Fibroblast of the aortic adventitia (primary cell): Measurements from ENCODE around the gene SH3BP5L. TPM values are rescaled to one million over a fixed set of nuclear protein-coding genes. Genes with fewer than 3 reads are reported as not detected.
A peak's percentile ranks its signal among the peaks of the same experiment; 100 is the strongest.
"Not testable (repeated sequence)": the region's sequence is repeated elsewhere in the genome, so short reads cannot be mapped to it uniquely, and the experiment has no call there.

Experiments
- DNase-seq: peaks from one replicate; pipeline ENCODE4 v3.0.0-alpha.2; 2010; ENCODE audit warnings: low read depth
- H3K4me3 ChIP-seq: 2 replicates; pipeline ENCODE4 v1.5.1; 2011; ENCODE audit warnings: low read depth, mild to moderate bottlenecking, control low read depth, low read length, moderate library complexity
- total RNA-seq: library from RNA; depleted of rRNA; stranded (reverse); fragments of >200 nt; gene quantifications from 2 replicates; pipeline ENCODE4 v1.2.3, GENCODE V29; 2012; ENCODE audit warnings: low replicate concordance
- TF ChIP-seq, protein P1 (sequence below): IDR thresholded peaks from 2 replicates; pipeline ENCODE4 v1.5.1; 2011; ENCODE audit warnings: mild to moderate bottlenecking, low read length, control low read depth, inconsistent platforms; ENCODE audit not compliant: insufficient read depth

Gene SH3BP5L
- total RNA-seq, 1 donor = 21.8 TPM

DNA sequence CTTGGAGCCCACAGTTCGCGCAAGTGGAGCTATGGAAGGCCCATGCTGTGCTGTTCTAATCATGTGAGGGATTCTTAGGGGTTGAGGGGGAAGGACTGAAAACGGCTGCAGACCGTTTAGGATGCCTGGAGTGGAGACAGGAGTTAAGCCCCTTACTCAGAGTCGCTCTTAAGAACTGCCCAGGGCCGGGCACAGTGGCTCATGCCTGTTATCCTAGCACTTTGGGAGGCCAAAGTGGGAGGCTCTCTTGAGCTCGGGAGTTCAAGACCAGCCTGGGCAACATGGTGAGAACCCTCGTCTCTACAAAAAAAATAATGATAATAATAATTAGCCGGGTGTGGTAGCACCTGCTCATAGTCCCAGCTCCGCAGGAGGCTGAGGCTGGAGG is 13.4 kb upstream of the SH3BP5L start:
- no peak for DNase-seq
- TF ChIP-seq, protein P1, sequence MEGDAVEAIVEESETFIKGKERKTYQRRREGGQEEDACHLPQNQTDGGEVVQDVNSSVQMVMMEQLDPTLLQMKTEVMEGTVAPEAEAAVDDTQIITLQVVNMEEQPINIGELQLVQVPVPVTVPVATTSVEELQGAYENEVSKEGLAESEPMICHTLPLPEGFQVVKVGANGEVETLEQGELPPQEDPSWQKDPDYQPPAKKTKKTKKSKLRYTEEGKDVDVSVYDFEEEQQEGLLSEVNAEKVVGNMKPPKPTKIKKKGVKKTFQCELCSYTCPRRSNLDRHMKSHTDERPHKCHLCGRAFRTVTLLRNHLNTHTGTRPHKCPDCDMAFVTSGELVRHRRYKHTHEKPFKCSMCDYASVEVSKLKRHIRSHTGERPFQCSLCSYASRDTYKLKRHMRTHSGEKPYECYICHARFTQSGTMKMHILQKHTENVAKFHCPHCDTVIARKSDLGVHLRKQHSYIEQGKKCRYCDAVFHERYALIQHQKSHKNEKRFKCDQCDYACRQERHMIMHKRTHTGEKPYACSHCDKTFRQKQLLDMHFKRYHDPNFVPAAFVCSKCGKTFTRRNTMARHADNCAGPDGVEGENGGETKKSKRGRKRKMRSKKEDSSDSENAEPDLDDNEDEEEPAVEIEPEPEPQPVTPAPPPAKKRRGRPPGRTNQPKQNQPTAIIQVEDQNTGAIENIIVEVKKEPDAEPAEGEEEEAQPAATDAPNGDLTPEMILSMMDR = no peak
- peak overlapping the region; percentile 87 for H3K4me3 ChIP-seq

DNA sequence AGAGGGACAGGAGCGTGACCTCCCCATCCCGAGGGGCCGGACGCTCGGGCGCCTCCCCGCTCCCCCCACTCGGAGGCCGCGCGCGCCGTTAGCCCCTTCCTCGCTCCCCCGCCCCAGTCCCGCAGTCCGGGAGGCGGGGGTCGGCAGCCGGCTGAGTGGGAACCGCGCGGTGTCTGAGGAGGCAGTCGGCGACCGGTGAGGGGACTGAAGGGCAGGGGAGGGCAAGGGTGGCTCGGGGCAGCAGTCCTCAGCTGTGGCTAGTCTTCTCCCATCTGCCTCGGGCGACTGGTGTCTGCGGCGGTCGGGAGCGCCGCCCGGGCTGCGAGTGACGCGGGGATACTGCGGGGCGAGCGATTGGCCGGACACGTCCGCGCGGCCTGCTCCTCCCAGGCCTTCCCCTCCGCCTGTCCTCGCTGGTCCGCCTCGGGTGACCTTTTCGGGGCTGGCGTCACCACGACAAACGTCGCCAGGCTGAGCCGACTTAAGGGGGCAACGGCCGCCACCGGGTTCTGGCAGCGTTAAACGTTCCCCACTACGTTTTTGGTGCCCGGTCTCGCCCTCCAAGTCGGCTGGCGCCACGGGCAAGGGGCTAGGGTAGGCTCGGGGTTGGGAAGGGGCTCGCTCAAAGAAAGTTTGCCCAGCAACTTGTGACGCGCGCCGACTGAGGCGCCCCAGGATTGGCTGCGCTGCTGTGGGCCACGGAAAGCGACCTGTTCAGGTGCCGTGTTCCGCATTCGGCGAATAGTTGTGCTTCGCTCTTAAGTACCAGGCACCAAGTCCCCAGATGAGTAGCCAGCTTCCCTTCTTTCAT is 12.8 kb upstream of the SH3BP5L start:
- peak overlapping the region; percentile 87 for H3K4me3 ChIP-seq
- peak; percentile 81 for DNase-seq
- TF ChIP-seq, protein P1 = no peak

DNA sequence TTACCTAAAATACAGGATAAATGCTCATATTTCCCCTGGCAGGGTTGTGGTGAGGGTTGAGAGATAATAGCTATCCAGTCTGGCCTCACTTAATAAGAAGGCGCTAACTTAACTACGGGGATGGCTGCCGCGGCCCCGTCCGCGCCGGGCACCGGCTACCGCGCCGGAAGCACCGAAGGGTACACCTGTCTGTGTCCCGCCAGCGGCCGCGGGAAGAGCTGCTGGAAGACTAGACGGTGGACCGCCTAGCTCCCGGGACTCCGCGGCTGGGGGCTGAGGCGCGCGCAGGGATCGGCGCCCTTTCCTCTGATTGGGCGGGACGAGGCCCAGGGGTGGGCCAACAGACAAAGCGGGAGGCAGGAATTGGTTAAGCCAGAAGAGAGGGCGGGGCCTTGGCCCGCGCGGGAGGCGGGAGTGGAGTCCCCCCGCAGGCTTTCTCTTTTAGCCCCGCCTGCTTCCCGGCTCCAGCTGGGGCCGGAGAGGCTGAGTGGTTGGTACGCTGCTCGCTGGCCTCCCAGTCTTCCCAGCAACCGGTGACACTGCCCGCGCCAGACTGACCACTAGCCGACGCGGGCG is 12.2 kb upstream of the SH3BP5L start, which contains the start of gene ZNF672:
TSS of gene ZNF672 (plus strand) at position 444 of the 576 bp plus-strand sequence. CDS start 9,051 bp downstream, outside the sequence.
- peak; percentile 95 for DNase-seq
- TF ChIP-seq, protein P1 = no peak
- H3K4me3 ChIP-seq = peak within 1 kb of the TSS; percentile 87

DNA sequence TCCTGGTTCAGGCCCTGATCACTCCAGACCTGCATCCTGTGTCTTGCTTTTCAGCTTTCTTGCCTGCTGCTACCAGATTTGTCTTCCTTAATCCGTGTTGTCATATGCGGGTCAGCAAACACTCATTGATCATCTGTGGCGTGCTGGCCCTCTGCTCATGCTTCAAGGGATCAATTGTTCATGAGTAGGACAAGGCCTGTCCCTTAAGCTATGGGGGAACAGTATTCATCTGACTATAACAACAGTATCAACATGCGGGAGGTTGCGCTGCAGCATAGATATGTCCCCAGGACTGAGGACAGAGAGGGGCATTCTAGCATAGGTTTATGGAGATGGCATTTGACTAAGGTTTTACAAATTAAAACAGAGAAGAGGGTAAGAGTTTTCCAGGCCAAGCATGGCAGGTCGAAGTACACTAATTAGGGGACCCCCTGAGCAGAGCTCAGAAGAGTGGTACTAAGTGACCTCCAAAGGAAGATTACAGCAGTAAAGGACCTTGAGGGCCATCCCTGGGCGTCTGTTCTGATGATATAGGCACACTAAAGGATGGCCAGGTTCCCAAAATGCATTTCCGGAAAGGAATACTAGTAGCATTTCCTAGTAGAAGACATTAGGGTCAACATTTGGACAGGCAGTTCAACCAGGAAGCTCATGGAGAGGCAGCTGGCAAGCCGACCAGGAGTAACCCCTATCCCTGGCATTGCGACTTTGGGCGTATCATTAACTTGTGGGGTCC is 11.5 kb upstream of the SH3BP5L start:
- peak overlapping the region; percentile 79 for H3K4me3 ChIP-seq
- no peak for DNase-seq
- TF ChIP-seq, protein P1 = no peak

DNA sequence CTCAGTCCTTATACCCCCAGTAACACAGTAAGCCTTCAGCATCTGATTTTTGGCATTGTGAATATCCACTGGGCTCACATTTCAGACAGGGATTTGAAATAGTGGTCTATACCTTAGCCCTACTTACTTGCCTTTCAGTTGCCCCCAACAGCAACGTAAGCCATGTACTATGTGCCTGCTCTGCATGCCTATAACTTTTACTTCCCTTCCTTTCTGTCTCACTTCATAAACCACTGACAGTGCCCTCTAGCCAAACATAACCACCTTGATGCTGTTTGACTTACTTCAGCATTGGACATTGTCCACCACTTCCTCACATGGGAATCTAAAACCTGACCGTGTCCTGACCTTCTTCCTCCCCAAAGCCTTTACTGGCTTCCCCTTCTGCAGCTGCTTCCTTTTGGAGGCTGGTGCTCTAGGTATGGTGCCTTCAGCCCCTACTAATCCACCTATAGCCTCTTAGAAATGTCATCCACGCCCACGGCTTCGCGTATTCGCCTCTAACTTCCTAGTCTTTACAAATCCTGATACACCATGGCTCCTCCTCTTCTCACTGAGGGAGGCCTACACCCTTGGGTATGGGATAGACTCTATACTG is 8.7 kb upstream of the SH3BP5L start:
- no peak overlapping the region for H3K4me3 ChIP-seq
- no peak for DNase-seq
- TF ChIP-seq, protein P1 = no peak

DNA sequence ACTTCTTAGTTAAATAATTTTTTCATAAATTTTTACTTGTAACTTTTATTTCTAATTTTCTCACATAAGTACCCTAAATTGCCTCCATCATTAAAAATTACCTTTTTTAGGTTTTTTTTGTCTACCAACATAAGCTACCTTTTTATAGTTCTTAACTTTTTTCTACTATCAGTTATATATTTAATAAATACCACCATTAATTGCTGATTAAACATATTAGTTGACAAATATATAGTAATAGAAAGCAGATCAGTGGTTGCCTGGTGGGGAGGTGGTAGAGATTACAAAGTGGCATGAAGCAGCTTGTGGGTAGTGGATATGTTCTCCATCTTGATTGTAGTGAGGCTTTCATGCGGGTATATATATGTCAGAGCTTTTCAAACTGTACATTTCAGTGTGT is 6.1 kb upstream of the SH3BP5L start:
- no peak for DNase-seq
- TF ChIP-seq, protein P1 = no peak
- no peak overlapping the region for H3K4me3 ChIP-seq

DNA sequence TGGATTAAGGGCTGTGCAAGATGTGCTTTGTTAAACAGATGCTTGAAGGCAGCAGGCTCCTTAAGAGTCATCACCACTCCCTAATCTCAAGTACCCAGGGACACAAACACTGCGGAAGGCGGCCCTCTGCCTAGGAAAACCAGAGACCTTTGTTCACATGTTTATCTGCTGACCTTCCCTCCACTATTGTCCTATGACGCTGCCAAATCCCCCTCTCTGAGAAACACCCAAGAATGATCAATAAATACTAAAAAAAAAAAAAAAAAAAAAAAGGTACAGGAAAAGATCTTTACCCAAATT is 5.0 kb upstream of the SH3BP5L start:
- H3K4me3 ChIP-seq, DNase-seq: not testable (repeated sequence)
